Daoy (cell line): ENCODE results near the gene ANO3. TPM values are rescaled to one million over a fixed set of nuclear protein-coding genes. Genes with fewer than 3 reads are reported as not detected.
A peak's percentile ranks its signal among the peaks of the same experiment; 100 is the strongest.

ENCODE experiments used
- DNase-seq: peaks from one replicate; pipeline ENCODE4 v3.0.0-alpha.2; 2015; ENCODE audit warnings: low read depth
- total RNA-seq: library from RNA; depleted of rRNA; stranded (reverse); fragments of >200 nt; shearing (Covaris generic); gene quantifications from 2 replicates; pipeline ENCODE4 v1.2.3, GENCODE V29; 2014

Gene ANO3
- total RNA-seq, 1 experiment from 2014 or later = not detected

DNA sequence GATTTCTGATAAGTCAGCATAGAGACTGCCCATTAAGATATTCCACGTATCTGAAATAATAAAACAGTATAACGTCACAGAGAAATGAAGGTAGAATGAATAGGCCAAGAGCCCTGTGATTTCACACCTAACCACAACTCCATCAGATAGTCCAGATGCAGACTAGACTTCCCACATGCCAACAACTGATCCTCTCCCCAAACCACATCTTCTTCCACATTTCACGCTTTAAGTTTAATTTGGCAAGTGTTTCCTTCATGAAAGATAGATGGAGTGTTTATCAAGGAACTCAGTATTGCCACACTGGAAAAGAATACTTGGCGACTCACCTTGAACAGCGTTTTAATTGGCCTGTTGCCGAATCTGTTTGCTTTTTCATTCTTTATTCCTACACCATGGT is 158.6 kb downstream of the ANO3 start:
- DNase-seq = no peak

GRCh38 chr11:26493616-26494015 is 161.7 kb downstream of the ANO3 start:
- DNase-seq = no peak

DNA sequence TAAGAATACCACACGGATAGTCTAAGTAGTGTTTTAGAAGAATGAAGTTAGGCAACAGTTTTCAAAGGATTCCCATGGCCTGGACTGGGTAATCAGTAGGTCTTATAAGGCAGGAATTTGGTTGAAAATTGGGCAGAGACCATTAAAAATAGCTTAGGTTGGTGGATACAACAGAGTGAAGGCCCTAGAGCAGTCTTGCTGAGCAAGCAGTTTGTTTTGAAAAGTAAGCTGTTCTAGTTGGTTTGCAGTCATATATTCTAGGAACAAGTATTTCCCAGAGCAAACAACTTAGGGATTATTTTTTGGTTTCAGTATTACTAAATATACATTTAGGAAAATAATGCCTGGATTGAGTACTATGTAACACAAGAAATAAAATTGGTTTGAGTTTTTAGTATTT is 175.3 kb downstream of the ANO3 start:
- DNase-seq = no peak

- DNase-seq = no peak
Observed at GRCh38 chr11:26510164-26510563, 178.2 kb downstream of the ANO3 start.

- DNase-seq = no peak
Observed at GRCh38 chr11:26510756-26511155, 178.8 kb downstream of the ANO3 start.

DNA sequence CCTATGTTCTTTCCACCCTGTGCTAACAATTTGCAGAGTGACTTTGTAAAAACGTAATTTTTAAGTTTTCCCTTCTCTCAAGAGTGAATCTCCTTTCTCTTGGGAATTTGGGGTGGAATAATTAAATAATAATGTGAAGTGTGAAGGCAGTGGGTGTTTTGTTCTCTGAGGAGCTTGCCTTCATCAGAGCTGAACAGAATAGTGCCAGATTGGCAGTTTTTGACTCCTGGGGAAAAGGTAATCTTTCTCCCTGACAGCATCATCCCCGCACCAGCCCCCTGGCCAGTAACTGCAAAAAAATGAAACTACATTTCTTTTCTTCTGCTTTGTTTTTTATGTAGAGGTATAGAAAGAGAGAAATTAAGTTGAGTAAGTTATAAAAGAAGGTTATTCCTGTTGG is 180.3 kb downstream of the ANO3 start:
- DNase-seq = no peak

- no peak for DNase-seq
Observed at GRCh38 chr11:26519469-26519868, 187.5 kb downstream of the ANO3 start.

DNA sequence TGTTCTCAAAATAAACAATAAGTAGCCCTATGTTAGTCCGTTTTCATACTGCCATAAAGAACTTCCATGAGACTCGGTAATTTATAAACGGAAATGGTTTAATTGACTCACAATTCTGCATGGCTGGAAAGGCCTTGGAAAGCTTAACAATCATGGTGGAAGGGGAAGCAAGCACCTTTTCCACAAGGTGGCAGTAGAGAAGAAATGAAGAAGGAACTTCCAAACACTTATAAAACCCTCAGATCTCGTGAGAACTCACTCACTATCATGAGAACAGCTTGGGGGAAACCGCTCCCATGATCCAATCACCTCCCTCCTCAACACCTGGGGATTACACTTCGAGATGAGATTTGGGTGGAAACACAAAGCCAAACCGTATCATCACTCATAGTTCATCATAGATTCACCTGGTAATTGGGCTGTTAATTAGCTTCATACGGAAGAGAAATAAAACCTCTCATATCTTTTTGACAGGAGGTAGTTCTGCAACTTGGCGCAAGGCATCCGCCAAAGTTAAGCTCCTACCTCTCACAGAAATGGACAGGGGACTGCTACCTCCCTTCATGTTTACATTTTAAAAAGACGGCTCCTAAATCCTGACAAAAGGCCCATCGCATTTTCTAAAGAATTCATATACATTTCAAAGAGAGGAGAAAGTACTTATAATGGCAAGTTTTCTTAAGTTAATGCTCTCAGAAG is 191.1 kb downstream of the ANO3 start:
- peak; percentile 38 for DNase-seq

GRCh38 chr11:26527685-26528084 is 195.8 kb downstream of the ANO3 start:
- DNase-seq = no peak

- no peak for DNase-seq
Observed at GRCh38 chr11:26537341-26537740, 205.4 kb downstream of the ANO3 start.

- no peak for DNase-seq
Observed at GRCh38 chr11:26539517-26539916, 207.6 kb downstream of the ANO3 start.

- no peak for DNase-seq
Observed at GRCh38 chr11:26541870-26542269, 209.9 kb downstream of the ANO3 start.

DNA sequence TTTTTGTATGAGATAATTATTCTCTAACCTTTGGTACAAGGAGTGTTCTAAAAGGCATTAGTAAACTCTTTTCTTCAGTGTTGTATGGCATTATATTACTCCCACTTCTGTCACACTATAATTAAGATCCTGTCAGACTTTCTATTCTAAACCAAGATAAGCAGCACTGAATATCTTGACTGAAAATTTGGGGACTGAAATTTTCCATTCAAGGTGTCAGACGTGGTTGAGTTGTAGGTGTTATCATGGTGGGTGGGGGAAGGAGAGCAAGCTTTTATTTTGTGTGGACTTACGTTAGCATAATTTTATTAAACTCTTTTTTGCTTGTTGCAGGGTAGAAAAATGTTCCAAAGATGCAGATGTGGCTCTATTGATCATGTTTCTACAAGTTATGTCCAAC is 217.2 kb downstream of the ANO3 start:
- DNase-seq = no peak

- no peak for DNase-seq
Observed at GRCh38 chr11:26550022-26550421, 218.1 kb downstream of the ANO3 start.

DNA sequence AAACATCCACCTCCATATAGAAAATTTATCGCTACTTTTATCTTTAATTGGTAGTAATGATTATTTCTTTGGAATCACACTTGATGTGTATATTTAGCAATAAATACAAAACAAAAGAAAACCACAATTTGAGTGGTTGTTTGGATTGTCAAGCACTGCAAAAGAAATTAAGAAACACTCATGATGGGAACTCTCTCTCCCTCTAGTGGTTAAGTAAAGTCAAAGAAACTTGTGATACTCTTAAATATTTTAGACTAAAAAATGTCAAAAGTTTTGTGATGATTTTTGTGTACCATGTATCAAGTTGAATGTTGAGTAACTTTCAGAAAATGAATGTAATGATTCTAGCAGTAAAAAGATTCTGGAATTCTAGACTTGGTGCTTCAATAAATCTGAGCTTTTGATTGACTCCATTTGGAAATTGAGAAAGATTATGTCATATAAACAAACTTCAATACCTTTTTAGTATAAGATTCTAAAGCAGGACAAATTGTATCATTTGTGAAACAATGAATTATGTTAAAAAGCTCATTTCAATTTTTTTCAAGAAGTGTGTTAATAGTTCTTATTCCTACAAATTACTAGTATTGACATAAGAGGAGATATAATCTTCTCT is 219.4 kb downstream of the ANO3 start:
- no peak for DNase-seq

DNA sequence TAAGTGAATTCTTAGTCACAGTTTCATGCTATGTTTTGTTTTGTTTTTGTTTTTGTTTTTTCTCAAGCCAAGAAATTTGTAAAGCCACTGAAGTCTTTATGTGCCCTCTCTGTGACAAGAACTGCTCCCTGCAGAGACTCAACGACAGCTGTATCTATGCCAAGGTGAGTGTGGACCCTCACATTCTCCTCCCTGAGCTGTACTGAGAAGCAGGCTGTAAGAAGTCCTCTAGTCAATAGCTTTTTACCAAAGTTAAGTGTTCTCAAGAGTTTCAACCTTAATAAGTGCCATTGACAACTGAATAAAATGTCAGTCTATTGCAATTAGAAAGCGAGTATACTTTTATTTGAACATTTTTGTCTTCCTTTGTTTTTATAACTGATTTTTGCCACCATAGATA is 221.3 kb downstream of the ANO3 start:
- no peak for DNase-seq

DNA sequence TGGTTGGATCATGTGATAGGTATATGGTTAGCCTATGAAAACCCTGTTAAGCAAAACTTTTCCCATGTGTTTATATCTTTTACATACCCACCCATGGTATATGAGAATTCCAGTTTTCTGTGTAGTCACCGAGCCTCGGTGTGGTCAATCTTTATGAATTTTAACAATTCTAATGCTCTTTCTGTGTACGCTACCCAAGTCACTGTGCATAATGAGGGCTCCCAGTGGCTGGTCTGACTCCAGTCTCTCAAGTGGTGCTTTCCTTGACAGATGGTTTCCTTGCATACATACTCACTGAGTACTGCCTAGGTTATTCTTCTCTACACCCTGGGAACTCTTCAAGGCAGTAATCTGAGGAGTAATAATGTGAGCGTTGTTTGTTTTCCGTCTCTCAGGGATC is 222.5 kb downstream of the ANO3 start:
- DNase-seq = no peak

- DNase-seq = no peak
Observed at GRCh38 chr11:26556582-26556981, 224.7 kb downstream of the ANO3 start.

GRCh38 chr11:26557666-26558065 is 225.7 kb downstream of the ANO3 start:
- DNase-seq = no peak

GRCh38 chr11:26558190-26558589 is 226.3 kb downstream of the ANO3 start:
- DNase-seq = no peak

DNA sequence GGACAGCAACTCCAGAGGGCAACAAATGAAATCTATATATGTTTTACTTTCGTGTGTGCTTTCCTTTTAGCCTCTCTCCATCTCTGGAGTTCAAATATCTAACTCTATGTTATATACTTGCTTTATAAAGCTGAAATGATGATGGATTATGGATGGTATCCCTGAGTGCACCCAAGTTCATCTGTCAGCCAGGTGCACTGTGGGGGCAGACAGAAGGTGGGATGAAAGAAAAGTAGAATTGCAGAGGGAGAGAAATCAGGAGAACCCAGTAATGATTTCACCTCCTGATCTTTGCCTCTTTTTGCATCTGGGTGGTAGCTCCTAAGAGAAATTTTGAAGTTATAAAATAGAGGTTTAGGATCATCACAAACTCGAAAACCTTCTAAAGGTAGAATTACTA is 237.7 kb downstream of the ANO3 start:
- no peak for DNase-seq

DNA sequence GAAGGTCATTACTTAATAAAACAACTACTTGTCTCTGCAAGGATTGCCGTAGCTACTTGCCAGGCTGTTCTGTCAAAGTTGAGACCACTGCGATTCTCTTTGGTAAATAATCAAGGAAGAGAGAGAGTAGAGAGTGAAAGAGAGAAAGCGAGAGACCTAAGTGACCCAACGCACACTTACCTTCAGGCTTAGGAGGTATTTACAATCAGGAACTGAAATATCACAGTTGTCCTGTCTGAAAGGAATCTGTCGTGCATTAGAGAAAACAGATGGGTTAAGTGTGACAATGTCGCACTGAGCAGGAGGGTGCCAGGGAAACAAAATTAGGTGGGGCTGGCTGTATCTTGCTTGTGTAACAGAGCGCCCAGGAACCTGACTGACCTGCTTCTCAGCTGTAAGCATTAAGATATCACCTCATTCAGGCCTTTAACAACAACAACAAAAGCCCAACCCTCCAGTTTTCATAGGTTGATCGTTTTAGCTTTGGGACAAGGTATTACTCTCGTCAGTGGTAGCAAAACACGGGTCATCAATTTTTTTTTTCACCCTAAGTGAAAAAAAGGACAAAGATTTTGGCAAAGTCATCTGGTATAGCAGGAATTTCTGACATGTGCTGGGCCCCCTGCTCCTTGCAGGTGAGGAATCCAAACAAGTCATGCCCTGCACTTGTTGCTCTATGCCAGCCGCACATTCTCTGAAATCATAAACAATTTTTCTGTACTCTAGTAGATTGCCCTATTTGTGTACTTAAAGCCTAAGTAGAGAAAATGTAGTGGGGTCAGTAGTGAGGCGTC is 240.1 kb downstream of the ANO3 start, which contains the start of gene MUC15:
MUC15 (minus strand) TSS at position 403 of the 794 bp plus-strand sequence. CDS start 5,169 bp downstream, outside the sequence.
- DNase-seq = no peak
